ENCODE data around the gene MBTPS1. TPM values are rescaled to one million over a fixed set of nuclear protein-coding genes. Genes with fewer than 3 reads are reported as not detected.

The MBTPS1 gene
- total RNA-seq, 4 donors from 2014 or later = 126 to 185 (median 166) TPM

DNA sequence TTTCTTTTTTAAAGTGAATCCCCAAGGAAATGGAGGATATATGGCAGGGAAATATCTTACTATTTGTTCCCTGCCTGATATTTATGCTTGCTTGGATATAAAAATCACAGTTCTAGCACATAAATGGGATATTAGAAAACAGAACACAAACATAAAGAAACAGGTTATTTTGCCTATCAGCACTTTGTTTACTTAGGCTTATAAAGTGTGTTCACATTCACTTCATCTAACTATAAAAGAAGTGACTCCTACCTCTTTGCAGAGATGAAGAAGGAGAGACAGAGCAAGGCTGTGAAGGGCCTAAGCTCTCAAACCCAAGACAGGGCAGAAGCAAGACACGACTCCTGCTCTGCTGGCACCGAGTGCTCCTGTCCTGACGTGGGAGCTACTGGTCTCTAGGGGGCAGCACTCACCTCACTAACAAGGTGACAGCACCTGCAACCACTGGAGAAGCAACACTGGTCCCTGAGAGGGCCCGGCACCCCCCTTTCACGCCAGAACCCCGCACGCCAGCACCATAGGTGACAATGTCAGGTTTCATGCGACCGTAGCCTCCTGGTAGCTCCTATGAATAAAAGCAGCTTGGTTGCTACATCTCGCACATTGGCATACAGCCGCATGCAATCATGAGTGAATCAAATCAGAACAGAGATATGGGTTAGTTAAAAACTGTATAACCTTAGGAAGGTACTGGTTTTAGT lies 32.0 kb downstream of the MBTPS1 start:
- peaks cover 44 to 53% of the 10 kb centered on the region in 2 donors for H3K36me3 ChIP-seq
- intact Hi-C loops (cut with DNase I) = loop anchor here (5.0 to 10.0 kb wide), 2 partner anchors 98 to 400 kb away; no protein-coding TSS in a partner anchor
- TF ChIP-seq POLR2A (IDR thresholded peaks at IDR 0.05) = no peak
- TF ChIP-seq CTCF (IDR thresholded peaks at IDR 0.05) = peak in 5 of 6 experiments; percentile 67 to 87 (median 78)
- 53 to 67% methylated on average over 8 to 11 of the region's 11 CpGs for WGBS, 2 donors
- no peak overlapping the region for H3K4me3 ChIP-seq (replicated peaks in 1 of 3)
- H3K9me3 ChIP-seq = no peaks in the 10 kb centered on the region
- no peaks in the 10 kb centered on the region for H3K4me1 ChIP-seq
- H3K27me3 ChIP-seq = no peaks in the 10 kb centered on the region
- peak; percentile 72 to 79 for DNase-seq
- no peak overlapping the region for H3K27ac ChIP-seq

DNA sequence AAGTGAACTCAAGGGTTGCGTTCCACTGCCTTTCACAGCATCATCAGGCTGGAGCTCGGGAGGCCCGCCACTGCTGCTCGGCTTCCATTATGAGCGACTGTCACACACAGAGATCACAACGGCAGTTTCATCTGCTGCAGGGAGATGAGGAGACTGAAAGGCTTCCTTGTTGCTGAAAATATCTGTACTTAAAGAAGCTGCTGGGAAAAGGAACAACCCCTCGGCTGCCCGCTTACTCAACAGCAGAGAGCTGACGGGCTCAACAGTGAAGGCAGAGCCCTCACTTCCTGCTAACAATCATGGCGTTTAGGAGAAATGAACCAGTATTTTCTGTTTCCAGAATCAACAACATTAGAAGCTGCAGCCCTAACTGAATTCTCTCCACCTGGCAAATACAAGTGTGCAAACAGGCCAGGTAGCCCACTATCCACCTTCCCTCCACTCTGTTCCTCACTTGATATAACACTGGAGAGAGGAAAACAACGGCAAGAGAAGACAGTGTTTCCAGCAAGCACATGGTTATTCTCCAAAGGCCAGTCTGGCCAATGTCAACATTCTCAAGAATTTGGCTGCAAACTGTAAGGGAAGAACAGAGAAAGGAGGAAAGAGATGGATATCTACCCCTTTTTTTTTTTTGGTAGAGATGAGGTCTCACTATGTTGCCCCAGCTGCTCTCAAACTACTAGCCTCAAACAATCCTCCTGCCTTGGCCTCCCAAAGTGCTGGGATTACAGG lies 33.7 kb downstream of the MBTPS1 start:
- DNase-seq = no peak
- no peak overlapping the region for H3K27ac ChIP-seq
- H3K9me3 ChIP-seq = no peaks in the 10 kb centered on the region
- TF ChIP-seq POLR2A (IDR thresholded peaks at IDR 0.05) (no peak), CTCF (IDR thresholded peaks at IDR 0.05) (no peak)
- 71 to 80% methylated on average over 11 of the region's 11 CpGs for WGBS, 2 donors
- peaks cover 36 to 46% of the 10 kb centered on the region in 2 donors for H3K36me3 ChIP-seq
- H3K27me3 ChIP-seq = no peaks in the 10 kb centered on the region
- intact Hi-C loops (cut with DNase I) = loop anchor here (10.0 kb wide), 1 partner anchor 402 kb away; no protein-coding TSS in a partner anchor
- no peak overlapping the region for H3K4me3 ChIP-seq (replicated peaks in 1 of 3)
- no peaks in the 10 kb centered on the region for H3K4me1 ChIP-seq

DNA sequence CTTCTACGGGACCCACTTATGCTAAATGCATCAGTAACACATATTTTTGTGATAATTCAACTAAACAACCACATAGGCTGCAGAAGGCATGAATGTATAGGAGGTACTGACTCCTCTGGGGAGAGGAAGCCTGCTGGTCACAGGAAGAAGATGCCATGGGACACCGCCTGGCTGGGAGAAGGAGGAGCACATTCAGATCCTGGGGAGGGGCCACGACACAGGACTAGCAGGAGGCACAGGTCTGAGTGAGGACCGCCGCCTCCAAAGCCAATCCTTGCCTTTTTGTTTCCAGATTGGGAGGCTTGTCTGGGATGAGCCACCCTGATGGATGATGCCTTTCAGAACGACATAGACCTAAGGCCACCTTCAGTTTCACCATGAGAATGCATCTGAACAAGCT lies 34.6 kb downstream of the MBTPS1 start:
- no peak overlapping the region for H3K4me3 ChIP-seq (replicated peaks in 1 of 3)
- H3K27me3 ChIP-seq = no peaks in the 10 kb centered on the region
- intact Hi-C loops (cut with DNase I) = loop anchor here (10.0 kb wide), 1 partner anchor 403 kb away; no protein-coding TSS in a partner anchor
- no peak for DNase-seq
- WGBS, 2 donors = 90 to 91% methylated on average over 5 to 6 of the region's 6 CpGs
- no peaks in the 10 kb centered on the region for H3K9me3 ChIP-seq
- no peak overlapping the region for H3K27ac ChIP-seq
- peaks cover 36 to 38% of the 10 kb centered on the region in 2 donors for H3K36me3 ChIP-seq
- no peaks in the 10 kb centered on the region for H3K4me1 ChIP-seq
- TF ChIP-seq POLR2A (IDR thresholded peaks at IDR 0.05) = no peak
- TF ChIP-seq CTCF (IDR thresholded peaks at IDR 0.05) = no peak

DNA sequence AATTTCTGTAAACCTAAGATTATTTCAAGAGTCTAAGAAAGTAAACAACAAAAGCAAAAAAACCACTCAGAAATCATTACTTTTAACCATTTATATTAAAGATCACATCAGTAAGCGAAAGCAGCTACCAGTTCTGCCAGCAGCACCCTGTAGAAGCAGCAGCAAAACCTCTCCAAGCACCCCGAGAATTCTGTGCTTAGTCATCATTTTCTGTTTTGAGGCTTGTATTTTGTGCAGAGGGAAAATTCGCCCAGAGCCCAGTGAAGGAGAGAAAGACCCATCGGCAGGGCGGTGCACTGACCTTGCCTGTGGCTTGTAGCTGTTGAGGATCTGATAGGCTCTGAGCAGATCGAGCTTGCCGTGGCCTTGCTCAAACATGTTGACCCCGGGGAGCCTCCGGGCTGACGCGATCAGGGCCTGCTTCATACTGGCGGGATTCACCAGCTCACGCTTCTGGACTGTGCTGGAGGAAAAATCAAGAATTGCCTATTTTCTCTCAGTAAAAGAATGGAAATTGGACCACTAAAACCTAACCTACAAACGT lies 35.2 kb downstream of the MBTPS1 start:
- WGBS, 2 donors = 93 to 94% methylated on average over 14 of the region's 14 CpGs
- intact Hi-C loops (cut with DNase I) = loop anchor here (10.0 kb wide), 1 partner anchor 403 kb away; no protein-coding TSS in a partner anchor
- Histone ChIP-seq H3K4me3 (replicated peaks in 1 of 3) (no peak overlapping the region), H3K4me1 (no peaks in the 10 kb centered on the region), H3K27ac (no peak overlapping the region), H3K27me3 (no peaks in the 10 kb centered on the region), H3K36me3 (peaks cover 30 to 33% of the 10 kb centered on the region in 2 donors), H3K9me3 (no peaks in the 10 kb centered on the region)
- no peak for DNase-seq
- TF ChIP-seq CTCF (IDR thresholded peaks at IDR 0.05) = no peak
- TF ChIP-seq POLR2A (IDR thresholded peaks at IDR 0.05) = no peak

All from thyroid gland (tissue), 4 donors.